ACC112 (cell line): ENCODE measurements around the gene EXOC2.

ENCODE experiments used
- H2AFZ ChIP-seq: fragments of 200-600 bp; sonication (generic); one replicate; pipeline ENCODE4 v1.6.0; 2017; ENCODE audit warnings: antibody characterized with exemption, low read length; ENCODE audit not compliant: unreplicated experiment
- H3K27ac ChIP-seq: fragments of 200-600 bp; sonication (generic); 2 replicates; pipeline ENCODE4 v1.5.1; 2014; ENCODE audit warnings: low read depth, mild to moderate bottlenecking, antibody characterized with exemption, low read length, moderate library complexity
- H3K27me3 ChIP-seq: fragments of 200-600 bp; sonication (generic); 2 replicates; pipeline ENCODE4 v1.6.1; 2014; ENCODE audit warnings: mild to moderate bottlenecking, antibody characterized with exemption, low read length, moderate library complexity, mixed read lengths; ENCODE audit not compliant: insufficient read depth
- H3K36me3 ChIP-seq: fragments of 200-600 bp; sonication (generic); 2 replicates; pipeline ENCODE4 v1.6.1; 2016; ENCODE audit warnings: mild to moderate bottlenecking, antibody characterized with exemption, low read length, moderate library complexity, mixed read lengths; ENCODE audit not compliant: insufficient read depth
- H3K4me1 ChIP-seq: fragments of 200-600 bp; sonication (generic); one replicate; pipeline ENCODE4 v1.6.1; 2016; ENCODE audit warnings: low read length, mixed read lengths; ENCODE audit not compliant: insufficient read depth, unreplicated experiment, control insufficient read depth
- H3K4me3 ChIP-seq: fragments of 200-600 bp; sonication (generic); 2 replicates; pipeline ENCODE4 v1.5.1; 2014; ENCODE audit warnings: mild to moderate bottlenecking, low read depth, low read length
- H3K79me2 ChIP-seq: fragments of 200-600 bp; sonication (generic); one replicate; pipeline ENCODE4 v1.6.0; 2016; ENCODE audit warnings: low read length; ENCODE audit not compliant: control insufficient read depth, unreplicated experiment, insufficient read depth

EXOC2 gene

DNA sequence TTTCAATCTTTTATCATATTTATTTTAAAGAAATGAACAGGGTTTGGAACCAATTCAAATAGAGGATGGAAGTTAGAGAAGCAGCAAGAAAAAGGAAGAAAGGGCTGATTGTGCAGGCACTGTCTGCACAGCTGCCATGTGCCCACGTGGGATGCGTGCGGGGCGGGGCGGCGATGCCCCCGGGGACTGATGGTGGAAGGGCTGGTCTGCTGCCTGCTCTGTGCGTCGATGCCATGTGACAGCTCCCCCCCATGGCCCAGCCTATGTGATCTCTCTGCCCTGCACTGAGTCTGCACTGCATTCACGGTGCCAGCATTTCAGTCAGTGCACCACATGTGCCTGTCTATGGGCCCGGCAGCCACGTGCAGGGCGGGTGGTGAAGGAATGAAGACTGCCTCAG, 205.0 kb downstream of the EXOC2 start:
- Histone ChIP-seq H3K27me3 (no peaks in the 10 kb centered on the region), H3K27ac (no peak overlapping the region), H3K4me1 (no peaks in the 10 kb centered on the region), H3K4me3 (no peak overlapping the region), H2AFZ (no peak overlapping the region), H3K79me2 (no peaks in the 10 kb centered on the region), H3K36me3 (peaks cover 13% of the 10 kb centered on the region; the same call in 1 of the 2 replicates)

DNA sequence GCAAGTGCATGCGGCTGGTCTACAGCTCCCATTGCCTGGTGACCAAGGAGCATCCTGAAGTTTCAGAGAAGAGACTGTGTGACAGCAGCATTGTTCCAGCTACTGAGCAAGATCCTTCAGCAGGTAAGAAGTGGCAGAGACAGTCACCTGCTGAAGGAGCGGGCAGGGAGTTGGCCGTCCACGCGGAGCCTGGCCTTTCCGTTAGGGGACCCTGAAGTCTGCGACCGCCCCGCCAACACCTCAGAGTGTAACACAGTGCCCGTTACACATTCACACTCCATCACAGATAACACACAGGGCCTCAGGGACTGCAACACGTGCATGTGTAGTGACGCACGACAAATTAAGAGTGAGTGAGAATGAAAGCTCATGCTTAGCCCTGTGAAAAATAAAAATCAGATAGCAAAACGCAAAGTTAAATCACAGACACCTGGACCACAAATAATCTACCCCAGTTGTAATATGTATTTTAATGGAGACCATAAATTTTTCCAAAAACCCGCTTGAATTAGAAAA, 207.2 kb downstream of the EXOC2 start:
- Histone ChIP-seq H3K4me3 (no peak overlapping the region), H3K79me2 (no peaks in the 10 kb centered on the region), H2AFZ (no peak overlapping the region), H3K36me3 (peaks cover 13% of the 10 kb centered on the region; the same call in 1 of the 2 replicates), H3K27ac (no peak overlapping the region), H3K4me1 (no peaks in the 10 kb centered on the region), H3K27me3 (no peaks in the 10 kb centered on the region)

DNA sequence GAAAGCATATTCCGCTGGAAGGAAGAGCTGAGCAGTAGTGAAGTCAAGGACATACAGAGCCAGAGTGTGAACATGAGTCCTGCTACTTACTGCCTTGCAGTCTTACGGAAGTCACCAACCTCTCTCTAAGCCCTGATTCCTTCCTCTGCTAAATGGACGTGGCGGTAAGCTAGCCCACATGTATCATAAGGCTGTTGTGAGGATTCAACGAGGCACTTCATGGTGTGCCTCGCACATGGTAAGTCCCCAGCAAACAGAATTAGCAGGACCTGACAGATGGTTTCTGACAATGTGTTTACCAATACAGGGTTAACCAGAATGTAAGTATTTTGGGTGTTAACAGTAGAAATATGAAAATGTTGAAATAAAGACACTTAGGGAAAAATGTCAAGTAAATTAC, 208.2 kb downstream of the EXOC2 start:
- no peaks in the 10 kb centered on the region for H3K79me2 ChIP-seq
- H2AFZ ChIP-seq: no peak overlapping the region
- H3K27me3 ChIP-seq: no peaks in the 10 kb centered on the region
- H3K4me3 ChIP-seq: no peak overlapping the region
- no peaks in the 10 kb centered on the region for H3K4me1 ChIP-seq
- H3K36me3 ChIP-seq: peaks cover 13% of the 10 kb centered on the region; the same call in 1 of the 2 replicates
- no peak overlapping the region for H3K27ac ChIP-seq

DNA sequence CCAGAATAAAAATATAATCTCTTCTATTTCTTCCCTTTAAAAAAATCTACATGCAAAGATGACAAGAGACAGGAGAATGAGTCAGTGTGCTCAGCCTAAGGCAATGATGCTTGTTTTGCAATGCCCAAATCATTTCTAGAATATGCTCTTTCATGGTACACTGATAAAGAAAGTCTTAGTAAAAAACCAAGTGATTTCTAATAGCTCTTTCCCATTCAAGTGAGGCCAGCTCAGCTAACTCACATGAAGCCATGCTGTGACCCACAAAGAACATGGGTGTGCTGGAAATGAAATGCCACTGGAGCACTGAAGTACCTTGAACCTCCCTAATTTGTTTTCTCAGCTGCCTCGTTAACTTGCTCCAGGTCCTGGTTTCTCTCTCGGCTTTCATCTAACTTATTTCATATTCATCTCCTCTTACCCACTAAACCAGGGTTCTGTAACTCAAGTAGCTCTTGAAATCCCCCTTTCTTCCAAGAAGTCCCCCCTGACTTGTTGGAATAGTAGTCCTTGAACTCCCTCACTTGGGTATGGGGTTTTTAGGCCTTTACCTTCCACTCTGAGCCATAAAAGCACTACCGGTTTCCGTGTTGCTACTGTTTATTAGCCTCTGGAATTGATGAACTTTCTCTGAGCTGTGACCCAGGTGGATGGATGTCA, 208.7 kb downstream of the EXOC2 start:
- no peaks in the 10 kb centered on the region for H3K79me2 ChIP-seq
- no peak overlapping the region for H2AFZ ChIP-seq
- no peak overlapping the region for H3K27ac ChIP-seq
- no peaks in the 10 kb centered on the region for H3K27me3 ChIP-seq
- H3K36me3 ChIP-seq: peaks cover 13% of the 10 kb centered on the region; the same call in 1 of the 2 replicates
- H3K4me1 ChIP-seq: no peaks in the 10 kb centered on the region
- H3K4me3 ChIP-seq: no peak overlapping the region

DNA sequence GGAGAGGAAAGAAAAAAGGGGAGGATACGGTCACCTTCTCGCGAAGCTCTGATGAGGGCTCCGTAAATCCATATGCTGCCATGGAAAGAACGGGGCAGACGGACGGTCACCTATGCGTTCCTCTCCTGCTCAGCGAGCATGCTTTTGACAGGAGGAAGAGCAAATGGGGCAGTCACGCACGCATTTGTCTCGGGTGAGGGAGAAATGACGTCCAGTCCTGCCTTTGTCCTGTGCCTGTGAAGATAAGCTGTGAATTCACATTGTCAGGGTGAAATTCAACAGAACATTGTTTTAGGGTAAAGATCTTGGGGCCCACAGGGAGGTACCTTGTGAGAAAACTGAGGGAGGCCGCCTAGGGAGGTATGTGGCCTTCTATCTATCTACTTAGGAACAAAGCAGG, 217.6 kb downstream of the EXOC2 start:
- Histone ChIP-seq H2AFZ (no peak overlapping the region), H3K4me1 (no peaks in the 10 kb centered on the region), H3K27ac (no peak overlapping the region), H3K79me2 (no peaks in the 10 kb centered on the region), H3K27me3 (peaks cover 5% of the 10 kb centered on the region), H3K36me3 (no peaks in the 10 kb centered on the region), H3K4me3 (no peak overlapping the region)

DNA sequence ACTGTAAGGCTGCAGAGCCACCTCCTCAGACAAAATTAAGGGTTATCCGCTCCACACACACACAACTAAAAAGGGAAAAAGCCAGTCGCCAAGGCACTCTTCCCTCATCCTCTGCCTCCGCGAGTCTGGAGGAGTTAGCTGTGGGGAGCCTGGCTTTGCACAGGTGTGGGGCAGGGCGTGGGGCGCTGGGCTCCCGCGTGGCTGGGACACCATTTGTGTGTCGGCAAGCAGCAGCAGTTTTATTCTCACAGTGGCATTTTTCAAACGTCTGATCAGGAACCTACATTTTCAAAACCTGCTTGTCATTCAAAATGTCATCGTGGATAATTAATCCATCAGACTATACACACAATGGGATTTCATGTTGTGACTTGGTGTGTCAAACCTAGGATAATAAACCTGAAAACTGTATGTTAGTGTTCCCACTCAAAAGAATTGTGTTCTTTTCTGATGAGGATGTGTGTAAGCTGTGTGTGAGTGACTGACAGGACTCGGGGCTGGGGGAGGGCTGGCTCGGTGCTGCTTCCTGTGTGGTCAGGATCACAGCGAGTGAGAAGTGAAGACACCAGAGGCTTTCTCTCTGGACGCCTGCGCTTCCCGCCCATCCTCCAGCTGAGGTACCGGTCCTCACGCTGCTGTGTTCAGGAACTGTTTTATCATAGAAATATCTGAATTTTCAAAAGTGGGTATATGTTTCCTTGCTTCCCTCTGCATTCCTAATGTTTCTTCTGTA, 218.3 kb downstream of the EXOC2 start:
- Histone ChIP-seq H2AFZ (no peak overlapping the region), H3K27ac (no peak overlapping the region), H3K4me1 (no peaks in the 10 kb centered on the region), H3K4me3 (no peak overlapping the region), H3K79me2 (no peaks in the 10 kb centered on the region), H3K36me3 (no peaks in the 10 kb centered on the region), H3K27me3 (peaks cover 5% of the 10 kb centered on the region)

DNA sequence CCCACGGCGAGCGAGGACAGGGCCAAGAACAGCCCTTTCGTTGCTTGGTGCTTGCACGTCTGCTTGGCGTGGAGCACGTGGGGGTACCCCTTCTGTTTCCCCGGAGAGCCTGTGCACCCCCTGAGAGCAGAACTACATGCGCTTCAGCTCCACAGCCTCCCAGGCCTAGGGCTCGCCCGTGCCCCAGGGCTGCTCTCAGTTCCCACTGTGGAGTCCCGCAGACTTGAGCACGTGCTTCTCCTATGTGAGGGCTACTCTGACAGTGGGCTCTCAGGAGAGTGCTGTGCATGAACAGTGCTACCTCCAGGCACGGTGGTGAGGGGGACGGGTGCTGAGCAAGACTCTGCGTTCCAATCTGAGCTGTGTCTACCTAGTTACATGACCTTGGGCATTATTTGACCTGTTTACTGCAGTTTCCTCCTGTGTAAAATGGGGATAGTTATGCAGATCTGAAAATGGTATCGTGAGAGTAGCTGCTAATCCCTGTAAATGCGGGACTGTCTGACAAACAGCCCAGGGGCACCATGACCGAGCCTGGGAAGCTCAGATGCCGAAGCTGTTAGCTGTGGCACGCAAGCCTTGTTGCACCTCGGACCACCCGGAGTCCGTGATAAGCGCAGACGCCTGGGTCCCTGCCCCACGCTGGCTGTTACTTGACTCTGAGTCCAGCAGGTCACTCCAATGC, 219.0 kb downstream of the EXOC2 start:
- H3K4me3 ChIP-seq: no peak overlapping the region
- H3K79me2 ChIP-seq: no peaks in the 10 kb centered on the region
- no peak overlapping the region for H3K27ac ChIP-seq
- H3K36me3 ChIP-seq: no peaks in the 10 kb centered on the region
- H2AFZ ChIP-seq: no peak overlapping the region
- H3K27me3 ChIP-seq: peaks cover 5% of the 10 kb centered on the region
- no peaks in the 10 kb centered on the region for H3K4me1 ChIP-seq

DNA sequence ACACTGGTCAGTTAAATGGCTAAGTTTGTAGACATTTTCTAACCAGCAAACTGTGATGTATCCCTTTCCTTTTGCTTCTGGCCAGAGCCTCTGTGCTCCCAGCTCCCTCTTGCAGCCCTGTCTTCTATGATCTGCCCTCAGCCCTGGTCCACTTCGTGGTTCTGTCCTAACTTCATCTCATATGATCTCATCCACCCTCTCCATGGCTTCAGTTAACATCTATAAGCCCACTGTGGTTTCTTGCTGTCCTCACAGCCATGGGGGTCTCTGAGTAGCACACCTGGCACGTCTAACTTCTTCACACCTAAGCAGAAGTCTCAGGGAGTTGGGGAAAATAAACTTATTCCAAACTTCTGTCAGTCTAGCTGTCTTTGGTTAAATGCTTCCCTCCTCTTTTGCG, 219.6 kb downstream of the EXOC2 start:
- Histone ChIP-seq H3K27ac (no peak overlapping the region), H3K79me2 (no peaks in the 10 kb centered on the region), H2AFZ (no peak overlapping the region), H3K36me3 (no peaks in the 10 kb centered on the region), H3K4me3 (no peak overlapping the region), H3K27me3 (peaks cover 5% of the 10 kb centered on the region), H3K4me1 (no peaks in the 10 kb centered on the region)

DNA sequence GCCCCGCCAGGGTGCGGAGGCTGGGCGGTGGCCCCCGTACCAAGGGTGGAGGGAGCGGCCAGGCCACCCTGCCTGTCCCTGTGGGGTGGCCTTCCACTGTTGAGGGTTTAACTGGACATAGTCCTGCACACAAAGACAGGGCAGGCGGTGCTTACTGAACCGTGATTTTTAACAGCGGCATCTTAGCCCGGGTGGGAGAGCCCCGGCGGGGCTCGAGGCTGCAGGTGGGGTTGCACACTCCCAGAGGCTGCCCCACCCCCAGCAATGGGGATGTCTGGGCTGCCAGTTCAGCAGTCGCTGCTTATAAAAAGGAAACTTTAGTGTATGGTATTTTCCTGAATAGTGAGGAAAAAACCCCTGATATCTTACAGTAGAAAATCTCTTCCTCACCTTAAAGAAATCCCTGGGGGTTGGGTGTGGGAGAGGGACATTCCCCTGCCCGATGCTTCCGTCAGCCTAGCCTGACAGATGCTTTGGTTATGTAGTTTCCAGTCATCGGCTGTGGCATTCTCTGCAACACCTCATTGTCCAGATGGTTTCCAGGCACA, 222.0 kb downstream of the EXOC2 start:
- no peak overlapping the region for H3K4me3 ChIP-seq
- H3K27ac ChIP-seq: no peak overlapping the region
- peaks cover 5% of the 10 kb centered on the region for H3K27me3 ChIP-seq

DNA sequence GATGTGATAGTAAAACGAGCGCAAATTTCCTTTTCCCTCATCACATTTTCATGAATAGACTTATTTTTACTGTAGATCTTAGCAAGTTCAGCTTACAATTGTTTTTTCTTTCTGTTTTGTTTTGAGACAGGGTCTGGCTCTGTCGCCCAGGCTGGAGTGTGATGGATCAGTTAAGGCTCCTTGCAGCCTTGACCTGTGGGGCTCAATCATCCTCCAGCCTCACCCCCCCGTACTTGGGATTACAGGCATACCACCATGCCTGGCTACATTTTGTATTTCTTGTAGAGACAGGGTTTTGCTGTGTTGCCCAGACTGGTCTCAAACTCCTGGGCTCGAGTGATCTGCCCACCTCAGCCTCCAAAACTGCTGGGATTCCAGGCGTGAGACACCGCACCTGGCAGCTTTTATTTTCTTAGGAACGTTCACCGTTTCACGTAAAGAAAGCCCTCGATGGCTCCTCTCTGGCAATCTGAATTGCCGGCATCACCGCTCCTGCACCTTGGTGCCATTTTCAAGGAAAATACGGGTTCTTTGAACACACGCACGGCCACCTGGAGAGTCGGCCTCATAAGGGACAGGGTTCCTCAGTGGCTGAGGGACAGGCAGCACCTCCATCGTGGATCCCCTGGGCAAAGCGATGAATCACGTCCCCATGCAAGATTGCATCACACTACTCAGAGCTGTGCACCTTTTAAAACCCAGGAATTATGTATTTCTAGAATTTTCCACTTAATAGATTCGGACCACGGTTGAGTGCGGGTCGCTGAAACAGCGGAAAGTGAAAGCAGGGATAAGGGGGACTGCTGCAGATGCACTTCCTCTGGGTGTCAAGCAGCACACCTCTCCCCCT, 222.7 kb downstream of the EXOC2 start:
- Histone ChIP-seq H3K27ac (no peak overlapping the region), H3K79me2 (no peaks in the 10 kb centered on the region), H3K27me3 (peaks cover 3% of the 10 kb centered on the region), H3K4me3 (no peak overlapping the region), H3K36me3 (no peaks in the 10 kb centered on the region), H3K4me1 (no peaks in the 10 kb centered on the region), H2AFZ (no peak overlapping the region)

More for the DNA sequence above, 222.0 kb downstream of the EXOC2 start:
- no peak overlapping the region for H2AFZ ChIP-seq
- no peaks in the 10 kb centered on the region for H3K36me3 ChIP-seq
- H3K79me2 ChIP-seq: no peaks in the 10 kb centered on the region
- no peaks in the 10 kb centered on the region for H3K4me1 ChIP-seq
